NCI-H128 (cell line): ENCODE results near the gene UGT8.

Experiments
- DNase-seq: peaks from one replicate; lab custom pipeline; 2025; ENCODE audit not compliant: unreplicated experiment; lab: John Stamatoyannopoulos, UW

The UGT8 gene

DNA sequence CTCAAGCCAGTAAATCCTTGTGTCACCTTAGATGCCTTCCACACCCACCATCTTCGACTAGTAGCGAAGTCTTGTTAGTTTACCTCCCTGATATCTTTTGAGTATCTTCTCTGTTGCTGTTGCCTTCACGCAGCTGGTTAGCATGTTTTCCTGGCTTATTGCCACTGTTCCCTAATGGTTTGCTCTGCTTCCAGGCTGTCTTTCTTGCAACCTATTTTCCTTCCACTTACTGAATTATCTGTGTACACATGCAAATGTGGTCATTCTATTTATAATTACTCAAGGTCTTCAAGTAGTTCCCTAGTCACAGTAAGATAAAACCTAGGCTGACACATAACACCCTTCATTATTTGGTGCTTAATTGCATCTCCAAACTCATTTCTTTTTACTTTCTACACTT, 89.5 kb downstream of the UGT8 start:
- DNase-seq = no peak

DNA sequence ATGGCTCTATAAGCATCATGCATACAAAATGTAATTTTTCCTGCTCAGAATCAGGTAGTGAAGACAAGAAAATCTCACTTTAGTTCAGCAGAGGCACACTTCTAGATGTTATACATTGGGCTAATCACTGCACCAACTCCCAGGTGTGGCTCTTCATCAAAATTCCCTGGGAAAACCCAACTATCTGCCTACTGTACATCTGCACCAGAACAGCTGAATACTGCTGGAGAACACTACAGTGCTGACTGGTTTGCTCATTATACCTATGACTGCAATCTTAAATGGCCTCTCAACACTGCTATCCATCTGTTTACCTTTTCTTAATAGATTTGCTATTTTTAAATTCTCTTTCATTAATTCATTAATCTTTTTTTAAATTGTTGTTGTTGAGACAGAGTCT, 92.0 kb downstream of the UGT8 start:
- DNase-seq = no peak

DNA sequence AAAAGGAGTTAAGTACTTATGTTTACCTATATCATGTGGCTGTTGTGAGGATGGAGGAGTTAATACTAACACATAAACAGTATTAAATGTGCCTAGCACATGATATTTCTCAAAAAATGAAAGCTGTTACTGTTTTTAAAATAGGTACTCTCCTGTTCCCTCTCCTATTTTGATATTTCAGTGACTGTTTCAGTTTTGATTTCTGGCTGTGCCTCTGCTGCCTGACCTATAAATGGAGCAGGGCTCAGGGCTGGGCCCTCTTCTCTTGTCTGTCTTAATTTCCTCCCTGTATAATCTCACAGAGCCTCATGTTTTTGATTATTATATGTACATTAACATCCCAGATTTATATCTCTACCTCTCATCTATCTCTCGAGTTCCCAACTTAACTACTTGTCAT, 93.3 kb downstream of the UGT8 start:
- DNase-seq = no peak

DNA sequence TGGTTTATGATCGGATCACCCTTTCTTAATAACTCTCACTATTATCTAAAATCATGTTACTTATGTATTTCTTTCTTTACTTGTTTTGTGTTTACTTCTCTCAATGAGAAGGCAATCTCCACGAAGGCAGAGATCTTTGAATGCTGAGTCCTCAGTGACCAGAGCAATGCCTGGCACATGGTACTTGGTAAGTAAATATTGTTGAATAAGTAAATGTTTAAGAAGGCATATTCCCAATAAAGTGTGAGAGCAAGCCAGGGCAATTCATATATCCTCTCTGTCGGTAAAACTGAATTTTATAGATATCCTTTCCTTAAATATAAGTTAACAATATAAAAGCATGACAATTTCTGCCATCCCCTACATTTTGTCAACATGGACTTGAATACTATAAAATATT, 94.4 kb downstream of the UGT8 start:
- DNase-seq = no peak

DNA sequence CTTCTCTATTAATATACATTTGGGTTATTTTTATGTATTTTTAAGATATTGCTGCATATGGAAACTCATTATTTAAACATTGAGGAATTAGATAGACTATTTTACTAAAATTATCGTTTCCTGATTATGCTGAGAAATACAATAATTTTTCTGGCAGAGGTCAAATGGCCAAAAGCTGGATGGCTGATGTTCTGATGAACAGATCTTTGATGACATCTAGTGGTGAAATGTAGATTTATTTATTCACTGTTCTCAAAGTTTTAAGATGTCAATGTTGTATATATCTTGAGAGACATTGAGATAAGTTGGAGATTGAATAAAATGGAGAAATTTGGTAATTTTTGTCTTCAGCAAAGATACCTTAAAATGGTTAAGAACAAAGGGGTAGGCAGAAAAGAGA, 96.2 kb downstream of the UGT8 start:
- no peak for DNase-seq

DNA sequence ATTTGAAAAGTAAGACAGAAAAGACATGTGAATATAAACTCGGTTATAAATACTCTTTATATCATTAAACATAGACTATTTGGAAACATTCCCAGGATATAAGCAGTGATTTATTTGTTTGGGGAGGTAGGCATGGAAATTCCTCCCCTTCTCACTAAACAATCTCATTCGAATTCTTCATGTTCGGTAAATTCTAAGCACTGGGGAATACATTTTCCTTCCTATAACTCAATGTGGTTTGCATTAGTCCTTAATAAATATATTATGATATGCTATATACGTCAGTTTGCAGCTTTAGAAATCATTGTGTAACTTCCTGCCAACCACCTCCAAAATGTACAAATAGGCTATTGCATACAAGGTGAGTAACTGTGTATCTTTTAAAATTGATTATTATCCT, 99.6 kb downstream of the UGT8 start:
- DNase-seq = no peak

DNA sequence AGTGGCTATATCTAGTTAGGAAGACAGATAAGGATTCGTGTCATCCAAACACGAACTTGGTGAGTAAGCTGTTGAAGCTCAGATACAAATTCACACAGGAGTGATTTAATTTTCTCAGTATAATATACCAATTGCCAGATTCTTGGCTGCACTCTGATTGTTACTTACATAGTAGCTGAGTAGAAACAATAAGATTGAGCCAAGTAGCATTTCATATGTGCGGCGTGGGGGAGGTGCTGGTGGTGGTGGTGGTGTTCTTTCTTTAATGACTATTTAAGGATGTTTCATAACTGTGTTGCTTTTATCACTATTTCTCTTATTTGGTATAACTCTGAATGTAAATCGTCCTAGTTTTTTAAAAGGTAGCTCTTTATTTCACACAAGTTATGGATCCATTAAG, 102.9 kb downstream of the UGT8 start:
- no peak for DNase-seq

DNA sequence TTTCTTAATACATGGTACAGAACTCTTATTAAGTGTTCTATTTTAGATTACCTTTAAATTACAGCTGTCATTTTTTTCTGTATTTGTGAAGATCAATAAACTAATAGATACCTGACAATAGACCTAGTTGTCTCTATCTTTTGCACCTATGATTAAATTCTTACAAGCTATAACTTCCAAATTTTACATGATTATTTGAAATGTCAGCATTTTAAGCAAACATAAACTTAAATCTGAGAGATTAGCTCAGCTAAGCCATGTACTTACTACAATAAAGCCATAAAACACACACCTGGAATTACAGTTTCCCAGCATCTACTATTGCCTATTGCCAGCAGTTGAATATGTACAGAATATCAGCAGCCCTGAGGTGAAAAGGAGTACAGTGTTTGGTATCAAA, 118.8 kb downstream of the UGT8 start:
- DNase-seq = no peak

DNA sequence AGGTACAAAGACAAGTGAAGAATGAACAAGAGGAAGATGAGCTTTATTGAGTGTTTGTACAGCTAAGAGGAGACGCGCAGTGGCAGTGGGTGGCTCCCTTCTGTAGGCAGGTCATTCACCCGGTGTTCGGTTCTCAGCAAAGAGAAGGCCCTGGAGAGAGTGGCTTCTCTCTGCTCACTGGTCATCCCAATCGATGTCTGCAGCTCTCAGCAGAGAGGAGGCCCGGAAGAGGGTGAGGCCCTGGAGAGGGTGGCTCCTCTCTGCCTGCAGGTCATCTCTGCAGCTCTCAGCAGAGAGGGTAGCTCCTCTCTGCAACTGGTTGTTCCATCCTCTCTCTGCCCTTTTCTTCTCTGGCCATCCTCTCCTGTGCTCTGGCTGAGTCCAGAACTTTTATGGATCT, 126.5 kb downstream of the UGT8 start:
- no peak for DNase-seq

DNA sequence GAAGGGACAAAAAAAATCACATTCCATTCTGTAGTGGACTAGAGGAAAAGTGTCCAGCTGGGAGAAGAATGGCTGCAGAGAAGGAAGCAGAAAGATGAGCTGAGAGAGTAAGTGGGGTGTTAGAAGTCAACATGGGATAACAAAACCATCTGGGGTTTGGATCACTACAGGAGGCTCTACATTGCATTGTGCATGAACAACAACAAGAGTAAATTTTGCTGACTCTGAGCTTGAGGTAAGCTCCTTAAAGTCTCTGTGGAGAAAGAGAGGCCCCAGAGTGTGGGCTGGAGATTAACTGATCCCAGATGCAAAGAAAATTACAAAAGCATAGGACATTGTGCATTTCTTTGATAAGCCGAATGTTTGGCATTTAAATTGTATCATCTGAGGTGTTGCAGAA, 128.9 kb downstream of the UGT8 start:
- DNase-seq = no peak
